ENCODE data around the gene SKP1. TPM values are rescaled to one million over a fixed set of nuclear protein-coding genes. Genes with fewer than 3 reads are reported as not detected.

The SKP1 gene
- total and polyA plus RNA-seq, 9 of the 15 experiments (the other 6 are each of a cell fraction or from before 2014, with no cell fraction given) = 301 to 2,109 (median 639) TPM

- in situ Hi-C loops (cut with MboI) (no loop called here), intact Hi-C loops (cut with micrococcal nuclease) (no loop called here)
- Histone ChIP-seq H3K4me3 (no peak overlapping the region), H4K20me1 (replicated peaks; ENCODE audit: control insufficient read depth, insufficient read depth, low read length) (no peaks in the 10 kb centered on the region), H3K4me2 (ENCODE audit: insufficient read depth, low read length) (no peak overlapping the region), H3K9me3 (replicated peaks; ENCODE audit: control insufficient read depth, insufficient read depth, low read depth, low read length) (no peaks in the 10 kb centered on the region), H2AFZ (ENCODE audit: low read depth, low read length) (no peak overlapping the region), H3K27ac (ENCODE audit: extremely low read depth, low read depth, low read length) (no peak overlapping the region), H3K9ac (ENCODE audit: insufficient read depth in 1 of 2, low read depth in 2 of 2, low read length in 2 of 2) (no peak overlapping the region), H3K27me3 (ENCODE audit: control insufficient read depth in 2 of 2, insufficient read depth in 2 of 2, low read length in 2 of 2) (no peaks in the 10 kb centered on the region), H3K4me1 (replicated peaks in 1 of 2; ENCODE audit: control insufficient read depth in 2 of 2, insufficient read depth in 2 of 2, low read length in 2 of 2) (no peaks in the 10 kb centered on the region; a peak in 1 of 5 replicates), H3K79me2 (ENCODE audit: control insufficient read depth, insufficient read depth, low read length) (peaks cover 22% of the 10 kb centered on the region; the same call in 1 of the 3 replicates), H3K36me3 (ENCODE audit: control insufficient read depth, insufficient read depth, low read length) (peaks cover 93% of the 10 kb centered on the region), H3K9me1 (ENCODE audit: control insufficient read depth, insufficient read depth, low read length) (no peaks in the 10 kb centered on the region)
- BruUV-seq (replicated peaks) = no TSS peak
- no peak for FAIRE-seq
- 100% methylated on average over 3 of the region's 3 CpGs for WGBS (ENCODE audit: insufficient coverage, low coverage, missing lambda C conversion rate)
- CTCF ChIA-PET (ENCODE audit: low intra/inter-chr PET ratio) = no interaction called here
- no peak for DNase-seq (ENCODE audit: extremely low read depth in 1 of 4, low spot score in 3 of 4)
- POLR2A ChIA-PET = interaction anchor here (1.5 to 3.1 kb wide), 4 partner anchors 8 to 25 kb away, joined by 7 to 12 read pairs (median 8); partner anchors contain the start of gene SKP1
- ATAC-seq = no peak
- TF ChIP-seq NR0B1 (IDR thresholded peaks at IDR 0.05; ENCODE audit: partially characterized antibody) (no peak), KDM1A (IDR thresholded peaks at IDR 0.05) (no peak), CCAR2 (IDR thresholded peaks at IDR 0.05; ENCODE audit: low read depth, low read length) (no peak), ZSCAN29 (IDR thresholded peaks at IDR 0.05) (no peak), ELK1 (CRISPR knock-in tag; IDR thresholded peaks at IDR 0.05) (no peak), NR3C1 (CRISPR knock-in tag; IDR thresholded peaks at IDR 0.05) (no peak), THAP7 (CRISPR knock-in tag; IDR thresholded peaks at IDR 0.05) (no peak), CC2D1A (IDR thresholded peaks at IDR 0.05) (no peak), POLR3A (IDR thresholded peaks at IDR 0.05; ENCODE audit: borderline replicate concordance, extremely low read depth, insufficient read depth, insufficient read length) (no peak), TFAP4 (CRISPR knock-in tag; IDR thresholded peaks at IDR 0.05; ENCODE audit: borderline replicate concordance) (no peak), ZNF444 (CRISPR knock-in tag; IDR thresholded peaks at IDR 0.05) (no peak), ETS2 (tag; IDR thresholded peaks at IDR 0.05; ENCODE audit: borderline replicate concordance, poor library complexity, severe bottlenecking) (no peak), RBM39 (optimal IDR thresholded peaks at IDR 0.05; ENCODE audit: low read depth, low read length) (no peak), ARID4B (CRISPR knock-in tag; IDR thresholded peaks at IDR 0.05) (no peak), KLF10 (CRISPR knock-in tag; IDR thresholded peaks at IDR 0.05) (no peak)
These were observed 25.0 kb downstream of the SKP1 start for GRCh38 chr5:134151723-134152122.

Measured in K562 (cell line).